ENCODE data around the gene NOS1AP. TPM values are rescaled to one million over a fixed set of nuclear protein-coding genes. Genes with fewer than 3 reads are reported as not detected.

NOS1AP gene
- total RNA-seq, 1 donor from 2014 or later, result 2.0 TPM

DNA sequence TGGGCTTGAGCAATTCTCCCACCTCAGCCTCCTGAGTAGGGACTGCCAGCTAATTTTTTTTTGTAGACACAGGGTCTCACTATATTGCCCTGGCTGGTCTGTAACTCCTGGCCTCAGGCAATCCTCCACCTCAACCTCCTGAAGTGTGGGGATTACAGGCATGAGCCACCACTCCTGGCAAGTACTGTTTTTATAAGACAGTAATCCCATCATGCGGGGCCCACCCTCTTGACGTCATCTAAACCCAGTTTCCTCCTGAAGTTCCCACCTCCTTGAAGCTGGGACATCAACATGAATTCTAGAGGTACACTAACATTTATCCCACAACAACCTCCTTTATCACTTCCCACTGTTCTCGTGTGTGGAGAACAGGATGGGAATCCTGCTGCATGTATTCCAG, 202.5 kb downstream of the NOS1AP start:
- Histone ChIP-seq H3K4me3 (no peak overlapping the region), H3K27me3 (no peaks in the 10 kb centered on the region), H3K36me3 (no peaks in the 10 kb centered on the region), H3K27ac (no peak overlapping the region), H3K9me3 (no peaks in the 10 kb centered on the region), H3K4me1 (no peaks in the 10 kb centered on the region)
- DNase-seq (ENCODE audit: extremely low spot score in 2 of 2), result no peak
- intact Hi-C loops (cut with DNase I), result loop anchor here (10.0 kb wide), 1 partner anchor 217 kb away; no protein-coding TSS in a partner anchor
- TF ChIP-seq, protein P1, sequence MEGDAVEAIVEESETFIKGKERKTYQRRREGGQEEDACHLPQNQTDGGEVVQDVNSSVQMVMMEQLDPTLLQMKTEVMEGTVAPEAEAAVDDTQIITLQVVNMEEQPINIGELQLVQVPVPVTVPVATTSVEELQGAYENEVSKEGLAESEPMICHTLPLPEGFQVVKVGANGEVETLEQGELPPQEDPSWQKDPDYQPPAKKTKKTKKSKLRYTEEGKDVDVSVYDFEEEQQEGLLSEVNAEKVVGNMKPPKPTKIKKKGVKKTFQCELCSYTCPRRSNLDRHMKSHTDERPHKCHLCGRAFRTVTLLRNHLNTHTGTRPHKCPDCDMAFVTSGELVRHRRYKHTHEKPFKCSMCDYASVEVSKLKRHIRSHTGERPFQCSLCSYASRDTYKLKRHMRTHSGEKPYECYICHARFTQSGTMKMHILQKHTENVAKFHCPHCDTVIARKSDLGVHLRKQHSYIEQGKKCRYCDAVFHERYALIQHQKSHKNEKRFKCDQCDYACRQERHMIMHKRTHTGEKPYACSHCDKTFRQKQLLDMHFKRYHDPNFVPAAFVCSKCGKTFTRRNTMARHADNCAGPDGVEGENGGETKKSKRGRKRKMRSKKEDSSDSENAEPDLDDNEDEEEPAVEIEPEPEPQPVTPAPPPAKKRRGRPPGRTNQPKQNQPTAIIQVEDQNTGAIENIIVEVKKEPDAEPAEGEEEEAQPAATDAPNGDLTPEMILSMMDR (IDR thresholded peaks at IDR 0.05), result no peak
- no peak for TF ChIP-seq POLR2A (IDR thresholded peaks at IDR 0.05)
- no peak for TF ChIP-seq POLR2AphosphoS5 (IDR thresholded peaks at IDR 0.05; ENCODE audit: insufficient read depth in 1 of 2, low read depth in 1 of 2)

DNA sequence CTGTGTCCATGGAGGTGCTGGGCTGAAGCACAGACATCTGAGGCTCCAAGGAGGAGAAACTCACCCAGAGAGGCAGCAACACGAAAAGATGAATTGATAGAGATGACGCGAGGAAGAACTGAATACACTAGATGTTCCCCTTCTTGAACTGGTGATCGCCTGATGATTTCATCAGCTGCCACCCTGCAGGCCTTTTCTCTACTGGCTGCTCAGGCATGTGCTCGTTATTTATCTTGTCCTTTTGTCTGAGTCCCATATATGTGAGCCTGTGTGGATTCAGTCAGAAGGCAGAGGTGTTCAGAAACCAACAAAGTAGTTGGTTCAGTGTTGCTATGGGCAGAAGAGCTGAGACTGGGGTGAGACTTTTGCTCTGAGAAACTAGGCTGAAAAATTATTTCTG, 202.9 kb downstream of the NOS1AP start:
- Histone ChIP-seq H3K36me3 (no peaks in the 10 kb centered on the region), H3K9me3 (no peaks in the 10 kb centered on the region), H3K4me3 (no peak overlapping the region), H3K27me3 (no peaks in the 10 kb centered on the region), H3K4me1 (no peaks in the 10 kb centered on the region), H3K27ac (no peak overlapping the region)
- no peak for DNase-seq (ENCODE audit: extremely low spot score in 2 of 2)
- intact Hi-C loops (cut with DNase I), result loop anchor here (10.0 kb wide), 1 partner anchor 218 kb away; no protein-coding TSS in a partner anchor
- TF ChIP-seq, protein P1 (IDR thresholded peaks at IDR 0.05), result no peak
- TF ChIP-seq POLR2AphosphoS5 (IDR thresholded peaks at IDR 0.05; ENCODE audit: insufficient read depth in 1 of 2, low read depth in 1 of 2) (no peak), POLR2A (IDR thresholded peaks at IDR 0.05) (no peak)

DNA sequence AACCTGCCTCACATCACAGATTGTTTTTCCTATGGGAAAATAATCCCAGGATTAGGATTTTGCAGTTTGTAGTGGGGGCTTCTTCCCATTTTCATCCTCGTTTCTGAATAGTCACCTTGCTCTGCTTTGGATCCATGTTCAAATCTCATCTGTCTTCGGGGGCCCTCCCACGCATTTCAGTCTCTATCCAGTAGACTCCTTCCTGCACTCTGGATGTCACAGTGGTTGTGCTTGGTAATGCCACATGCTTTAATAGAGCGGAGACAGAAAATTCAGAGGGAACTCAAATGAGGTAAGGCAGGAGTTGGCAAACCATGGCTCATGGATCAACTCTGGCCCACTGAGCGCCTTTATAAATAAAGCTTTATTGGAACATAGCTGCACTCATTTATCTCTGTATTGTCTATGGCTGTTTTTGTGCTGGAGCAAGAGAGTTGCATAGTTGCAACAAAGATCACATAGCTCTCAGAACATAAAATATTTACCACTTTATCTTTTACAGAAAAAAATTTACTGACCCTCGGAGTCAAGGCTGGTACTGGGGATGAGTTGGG, 206.2 kb downstream of the NOS1AP start:
- no peak overlapping the region for H3K4me3 ChIP-seq
- no peak overlapping the region for H3K27ac ChIP-seq
- no peak for DNase-seq (ENCODE audit: extremely low spot score in 2 of 2)
- no peaks in the 10 kb centered on the region for H3K4me1 ChIP-seq
- no peaks in the 10 kb centered on the region for H3K27me3 ChIP-seq
- no peaks in the 10 kb centered on the region for H3K9me3 ChIP-seq
- TF ChIP-seq POLR2A (IDR thresholded peaks at IDR 0.05), result no peak
- no peak for TF ChIP-seq POLR2AphosphoS5 (IDR thresholded peaks at IDR 0.05; ENCODE audit: insufficient read depth in 1 of 2, low read depth in 1 of 2)
- TF ChIP-seq, protein P1 (IDR thresholded peaks at IDR 0.05), result no peak
- H3K36me3 ChIP-seq, result no peaks in the 10 kb centered on the region
- intact Hi-C loops (cut with DNase I), result loop anchor here (10.0 kb wide), 1 partner anchor 221 kb away; no protein-coding TSS in a partner anchor

DNA sequence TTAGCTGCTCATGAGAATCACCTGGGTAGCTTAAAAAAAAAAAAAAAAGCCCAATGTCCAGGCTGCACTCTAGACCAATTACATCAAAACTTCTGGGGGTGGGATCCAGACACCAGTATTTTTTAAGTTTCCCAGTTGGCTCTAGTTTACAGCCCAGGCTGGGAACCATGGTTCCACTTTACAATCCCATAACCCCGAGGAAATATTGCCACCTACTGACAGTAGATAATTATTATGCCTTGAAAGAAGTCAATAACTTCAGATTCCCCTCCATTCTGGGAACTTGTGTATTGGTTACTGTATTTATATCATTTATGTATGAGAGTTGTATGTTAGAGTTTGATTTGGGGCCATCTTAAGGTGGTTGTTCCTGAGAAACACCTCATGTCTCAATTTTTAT, 207.0 kb downstream of the NOS1AP start:
- intact Hi-C loops (cut with DNase I), result loop anchor here (10.0 kb wide), 1 partner anchor 222 kb away; no protein-coding TSS in a partner anchor
- TF ChIP-seq, protein P1 (IDR thresholded peaks at IDR 0.05), result no peak
- TF ChIP-seq POLR2AphosphoS5 (IDR thresholded peaks at IDR 0.05; ENCODE audit: insufficient read depth in 1 of 2, low read depth in 1 of 2), result no peak
- no peak for TF ChIP-seq POLR2A (IDR thresholded peaks at IDR 0.05)

DNA sequence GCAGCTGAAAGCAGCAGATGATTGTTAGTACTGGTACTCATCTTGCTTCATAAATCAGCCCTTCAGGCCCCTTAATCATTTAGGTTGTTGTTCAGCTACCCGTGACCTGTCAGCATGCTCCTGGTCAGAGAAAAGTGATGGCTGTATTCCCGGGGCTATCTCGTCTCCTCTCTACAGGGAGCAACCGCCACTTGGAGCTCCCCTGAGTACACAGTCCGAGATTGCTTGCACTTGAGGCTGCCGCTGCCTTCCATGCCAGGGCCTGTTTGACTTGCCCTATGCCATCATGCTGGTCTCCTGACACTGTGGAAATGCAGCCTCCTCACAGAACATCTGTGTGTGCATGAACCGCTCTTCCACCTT, 209.6 kb downstream of the NOS1AP start:
- no peak for DNase-seq (ENCODE audit: extremely low spot score in 2 of 2)
- no peaks in the 10 kb centered on the region for H3K36me3 ChIP-seq
- no peaks in the 10 kb centered on the region for H3K9me3 ChIP-seq
- H3K4me3 ChIP-seq, result no peak overlapping the region
- no peak for TF ChIP-seq POLR2A (IDR thresholded peaks at IDR 0.05)
- TF ChIP-seq POLR2AphosphoS5 (IDR thresholded peaks at IDR 0.05; ENCODE audit: insufficient read depth in 1 of 2, low read depth in 1 of 2), result no peak
- TF ChIP-seq, protein P1 (IDR thresholded peaks at IDR 0.05), result no peak
- H3K27me3 ChIP-seq, result no peaks in the 10 kb centered on the region
- H3K27ac ChIP-seq, result no peak overlapping the region
- intact Hi-C loops (cut with DNase I), result loop anchor here (10.0 kb wide), 1 partner anchor 224 kb away; no protein-coding TSS in a partner anchor
- no peaks in the 10 kb centered on the region for H3K4me1 ChIP-seq

More for the DNA sequence above, 207.0 kb downstream of the NOS1AP start:
- H3K9me3 ChIP-seq, result no peaks in the 10 kb centered on the region
- H3K27me3 ChIP-seq, result no peaks in the 10 kb centered on the region
- no peak for DNase-seq (ENCODE audit: extremely low spot score in 2 of 2)
- no peak overlapping the region for H3K27ac ChIP-seq
- no peak overlapping the region for H3K4me3 ChIP-seq
- H3K4me1 ChIP-seq, result no peaks in the 10 kb centered on the region
- no peaks in the 10 kb centered on the region for H3K36me3 ChIP-seq

Measured in vagina (tissue), 2 donors.